22Rv1 (cell line): ENCODE measurements around the gene PGAM2.

Experiments used
- H3K27ac ChIP-seq: fragments of 450-650 bp; 2 replicates; pipeline ENCODE4 v1.5.1; 2017
- CTCF ChIP-seq: fragments of 450-650 bp; IDR thresholded peaks from 2 replicates; pipeline ENCODE4 v1.5.1; 2017; ENCODE audit warnings: mild to moderate bottlenecking
- ZFX ChIP-seq: fragments of 450-650 bp; IDR thresholded peaks from 2 replicates; pipeline ENCODE4 v1.6.1; 2017; ENCODE audit warnings: antibody characterized with exemption, borderline replicate concordance

Gene PGAM2

GRCh38 chr7:44079331-44080021 is 14.1 kb upstream of the PGAM2 start:
- TF ChIP-seq ZFX (no peak), CTCF (no peak)
- H3K27ac ChIP-seq = no peak overlapping the region

GRCh38 chr7:44078521-44078920 is 13.2 kb upstream of the PGAM2 start:
- H3K27ac ChIP-seq = 0 out of 2 replicates have a peak overlapping the region, but pooled peaks have one; percentile 10
- TF ChIP-seq ZFX (no peak), CTCF (no peak)

GRCh38 chr7:44077681-44078091 is 12.3 kb upstream of the PGAM2 start:
- H3K27ac ChIP-seq = 0 out of 2 replicates have a peak overlapping the region, but pooled peaks have one; percentile 10
- no peak for TF ChIP-seq ZFX

GRCh38 chr7:44077061-44077460 is 11.7 kb upstream of the PGAM2 start:
- no peak for TF ChIP-seq ZFX
- no peak for TF ChIP-seq CTCF
- H3K27ac ChIP-seq = no peak overlapping the region

- TF ChIP-seq CTCF = no peak
- TF ChIP-seq ZFX = no peak
- H3K27ac ChIP-seq = peak overlapping the region; percentile 72
Measured at GRCh38 chr7:44076101-44076895, 10.9 kb upstream of the PGAM2 start.

- TF ChIP-seq CTCF = no peak
- H3K27ac ChIP-seq = peak overlapping the region; percentile 72
Measured at GRCh38 chr7:44075296-44076075, 10.1 kb upstream of the PGAM2 start.

GRCh38 chr7:44074349-44074695 is 9.0 kb upstream of the PGAM2 start:
- peak overlapping the region; percentile 72 for H3K27ac ChIP-seq
- TF ChIP-seq ZFX = no peak
- no peak for TF ChIP-seq CTCF
